T-helper 1 cell (primary cell): ENCODE results near the gene ABCA12.

Experiments used
- DNase-seq, 5 donors: peaks; one replicate each; pipeline ENCODE4 v3.0.0-alpha.2; 2012 to 2020

Gene ABCA12

DNA sequence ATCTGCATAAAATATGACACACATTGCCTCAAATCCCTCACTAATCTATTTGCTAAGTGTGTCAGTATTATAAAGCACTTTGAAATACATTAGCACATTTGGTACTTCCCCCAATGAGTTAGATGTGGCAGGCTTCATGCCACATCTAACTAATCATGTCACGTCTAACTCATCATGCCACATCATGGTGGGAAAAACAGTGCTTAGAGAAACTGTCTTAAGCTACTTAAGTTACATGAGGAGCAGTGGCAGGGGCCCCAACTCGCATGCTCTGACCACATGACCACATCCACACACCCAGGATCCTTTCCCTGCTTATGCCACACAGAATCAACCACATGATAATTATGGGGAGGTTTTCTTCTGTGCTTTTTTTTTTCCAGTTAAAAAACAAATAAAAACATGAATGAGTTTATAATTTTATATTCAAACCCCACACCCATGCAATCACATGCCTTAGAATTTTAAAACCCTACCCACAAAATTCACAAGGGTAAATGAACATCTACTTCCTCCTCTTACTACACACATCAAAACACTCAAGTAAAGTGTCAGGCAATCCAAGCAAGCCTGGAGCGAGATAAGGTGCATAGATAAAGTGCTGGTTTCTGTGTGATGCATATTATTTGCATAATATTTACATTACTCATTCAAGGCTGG lies 1.6 kb downstream of the ABCA12 start:
- DNase-seq = no peak

DNA sequence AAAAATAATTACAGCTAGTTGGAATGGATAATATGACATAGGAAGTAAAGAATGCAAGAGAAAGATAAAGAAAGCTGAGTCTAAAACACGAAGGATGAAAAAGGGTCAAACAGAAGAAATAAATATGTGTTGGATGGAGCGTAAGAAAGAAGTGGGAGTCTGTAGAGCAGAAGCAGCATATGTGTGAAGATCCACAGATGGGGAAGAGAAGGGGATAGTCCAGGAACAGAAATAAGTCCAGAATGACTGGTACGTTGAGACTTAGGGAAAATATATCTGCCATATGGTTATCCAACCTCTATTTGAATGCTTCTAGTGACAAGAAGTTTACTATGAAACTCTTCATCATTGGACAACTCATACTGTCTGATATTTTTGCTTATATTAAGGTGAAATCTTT lies 18.0 kb downstream of the ABCA12 start:
- DNase-seq = no peak

DNA sequence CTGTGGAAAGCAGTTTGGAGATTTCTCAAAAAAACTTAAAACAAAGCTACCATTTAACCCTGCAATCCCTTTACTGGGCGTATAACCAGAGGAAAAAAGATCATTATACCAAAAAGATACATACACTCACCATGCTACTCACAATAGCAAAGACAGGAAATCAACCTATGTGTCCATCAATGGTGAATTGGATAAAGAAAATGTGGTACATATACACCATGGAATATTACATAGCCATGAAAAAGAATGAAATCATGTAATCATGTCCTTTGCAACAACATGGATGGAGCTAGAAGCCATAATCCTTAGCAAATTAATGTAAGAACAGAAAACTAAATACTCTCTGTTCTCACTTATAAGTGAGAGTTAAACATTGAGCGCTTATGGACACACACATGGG lies 18.6 kb downstream of the ABCA12 start:
- DNase-seq = no peak

DNA sequence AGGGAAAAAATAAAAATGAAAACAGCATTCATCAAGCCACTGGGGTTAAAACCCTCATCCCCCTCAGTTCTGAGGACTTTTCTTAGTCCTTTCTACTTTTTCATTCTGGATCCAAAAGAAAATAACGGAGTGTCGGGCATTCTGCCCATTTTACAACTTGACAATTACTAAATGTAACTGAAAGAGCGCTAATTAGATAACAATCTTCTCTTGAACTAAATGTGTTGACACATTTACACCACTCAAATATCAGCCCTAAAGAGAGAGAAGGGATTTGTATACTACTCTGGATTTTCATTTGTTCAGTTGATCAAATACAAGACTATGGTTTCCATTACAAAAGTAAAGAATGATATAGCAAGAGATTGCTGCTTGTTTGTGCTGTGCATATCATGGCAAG lies 27.5 kb downstream of the ABCA12 start:
- no peak for DNase-seq

DNA sequence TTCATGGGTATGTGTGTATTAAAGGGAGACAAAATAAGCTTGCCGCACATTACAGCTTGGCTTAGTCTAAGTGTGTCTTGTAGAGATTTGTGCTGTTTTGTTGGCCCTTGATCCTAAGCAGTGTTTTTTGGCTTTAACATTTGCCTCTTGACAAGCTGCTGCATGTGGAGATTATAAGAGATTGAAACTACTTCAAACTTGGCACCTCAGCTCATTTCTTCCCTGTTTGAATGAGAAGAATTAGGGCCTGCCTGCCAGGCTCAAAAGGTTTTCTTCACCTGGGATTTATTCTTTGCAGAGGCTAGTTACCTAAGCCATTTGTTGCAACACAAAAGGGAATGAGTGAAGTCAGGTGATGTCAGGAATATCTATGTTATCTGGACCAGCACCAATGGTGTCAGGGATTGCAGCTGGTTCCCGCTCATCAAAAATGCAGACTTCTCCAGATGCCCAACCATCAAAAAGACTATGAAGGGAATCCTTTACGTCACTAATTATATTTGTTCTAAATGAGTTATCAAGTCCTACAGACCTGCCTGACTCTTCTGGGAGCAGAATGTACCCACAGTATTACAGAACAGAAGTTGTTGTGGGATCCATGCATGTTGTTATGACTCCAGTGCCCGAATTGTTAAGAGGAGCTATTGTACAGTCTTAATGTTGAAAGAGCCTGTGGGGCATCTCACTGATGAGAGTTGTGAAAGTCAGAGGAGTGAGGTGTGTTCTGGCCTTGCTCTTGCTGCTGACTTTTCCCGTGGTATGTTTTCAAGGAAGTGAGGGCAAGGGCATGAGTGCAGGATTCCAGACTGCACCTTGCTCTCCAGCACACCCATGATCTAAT lies 31.0 kb downstream of the ABCA12 start:
- no peak for DNase-seq

DNA sequence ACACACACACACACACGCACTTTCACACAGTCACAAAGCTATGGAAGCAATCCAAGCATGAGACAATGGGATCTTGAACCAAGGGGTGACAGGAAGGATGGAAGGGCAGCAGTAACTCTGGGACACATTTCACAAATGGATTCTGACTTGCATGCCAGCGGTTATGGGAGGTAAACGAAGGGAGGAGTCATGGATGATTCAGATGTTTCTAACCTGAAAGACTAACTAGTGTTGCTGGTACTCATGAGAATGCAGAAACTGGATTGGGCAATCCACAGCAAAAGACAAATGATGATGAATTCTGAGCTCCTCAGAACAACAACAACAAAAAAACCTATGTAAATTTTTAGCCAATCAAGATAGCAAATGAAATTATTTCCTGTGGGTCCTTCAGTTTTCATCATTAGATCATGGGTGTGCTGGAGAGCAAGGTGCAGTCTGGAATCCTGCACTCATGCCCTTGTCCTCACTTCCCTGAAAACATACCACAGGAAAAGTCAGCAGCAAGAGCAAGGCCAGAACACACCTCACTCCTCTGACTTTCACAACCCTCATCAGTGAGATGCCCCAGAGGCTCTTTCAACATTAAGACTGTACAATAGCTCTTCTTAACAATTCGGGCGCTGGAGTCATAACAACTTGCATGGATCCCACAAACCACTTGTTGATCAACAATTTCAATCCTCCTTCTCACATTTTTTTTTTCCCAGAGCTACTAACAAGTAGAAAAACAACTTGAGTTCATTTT lies 32.6 kb downstream of the ABCA12 start:
- no peak for DNase-seq

DNA sequence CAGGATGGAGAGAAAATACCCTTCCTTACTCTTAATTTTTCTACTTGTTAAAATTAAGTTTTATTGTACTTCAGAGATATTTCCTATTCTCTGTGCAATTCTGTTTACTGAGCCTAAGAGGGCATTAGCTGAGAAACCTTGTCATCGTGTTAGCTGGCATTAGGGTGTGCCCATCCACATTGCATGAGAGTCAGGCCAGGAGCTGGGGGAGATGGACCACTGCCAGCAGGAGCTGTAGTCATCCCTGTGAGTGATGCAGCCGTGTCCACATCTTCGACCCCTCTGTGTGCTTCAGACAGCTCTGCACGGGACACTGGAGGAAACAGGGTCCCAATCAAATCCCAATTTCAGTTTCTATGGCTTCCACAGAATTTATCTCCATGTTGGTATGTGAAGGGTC lies 34.2 kb downstream of the ABCA12 start:
- DNase-seq = no peak

DNA sequence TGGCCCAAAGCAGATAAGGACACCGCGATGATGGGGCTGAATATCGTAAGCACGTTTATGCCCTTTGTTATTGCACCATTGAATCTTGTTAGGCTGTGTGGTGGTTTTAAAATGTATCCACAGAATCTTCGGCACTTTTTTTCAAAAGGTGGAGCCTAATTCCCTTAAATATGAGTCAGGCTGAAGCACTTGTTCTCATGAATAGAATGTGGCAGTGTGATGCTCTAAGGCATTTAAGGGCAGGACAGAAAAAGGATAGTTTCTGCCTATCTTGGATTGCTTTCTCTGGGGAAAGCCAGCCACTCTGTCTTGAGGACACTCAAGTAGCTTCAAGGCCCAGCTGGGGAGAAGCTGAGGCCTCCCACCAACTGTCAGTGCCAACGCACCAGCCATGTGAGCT lies 39.6 kb downstream of the ABCA12 start:
- no peak for DNase-seq

DNA sequence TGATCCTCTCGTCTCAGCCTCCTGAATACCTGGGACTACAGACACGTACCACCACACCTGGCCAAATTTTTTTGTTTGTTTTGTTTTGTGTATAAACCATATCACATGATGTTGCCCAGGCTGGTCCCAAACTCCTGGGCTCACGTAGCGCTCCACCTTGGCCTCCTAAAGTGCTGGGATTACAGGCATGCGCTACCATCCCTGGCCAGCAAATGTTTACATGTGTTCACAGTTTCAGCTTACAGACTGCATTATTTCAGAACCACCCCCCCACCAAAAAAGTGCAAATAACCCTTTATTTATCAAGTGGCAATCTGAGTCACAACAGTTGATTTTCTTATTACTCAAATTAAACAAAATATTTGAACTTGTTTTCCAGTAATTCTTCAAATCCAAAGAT lies 54.3 kb downstream of the ABCA12 start:
- DNase-seq = no peak

DNA sequence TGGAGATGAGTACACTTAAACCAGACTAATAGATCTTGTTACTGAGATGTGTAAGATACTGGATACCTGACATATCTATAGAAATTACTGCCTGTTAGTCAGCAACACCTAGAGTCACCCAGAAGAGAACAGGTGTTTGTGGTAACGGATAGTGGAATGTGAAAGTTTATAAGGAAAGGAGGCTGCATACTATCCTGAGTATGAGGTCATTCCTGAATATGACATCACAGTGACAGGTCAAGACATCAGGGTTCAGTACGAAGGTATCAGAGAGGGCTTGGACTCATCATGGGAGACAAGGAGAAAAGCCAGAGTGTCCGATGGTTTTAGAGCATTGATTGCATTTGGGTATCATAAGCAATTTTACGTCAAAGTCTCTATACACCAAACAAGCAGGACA lies 55.3 kb downstream of the ABCA12 start:
- DNase-seq = no peak

DNA sequence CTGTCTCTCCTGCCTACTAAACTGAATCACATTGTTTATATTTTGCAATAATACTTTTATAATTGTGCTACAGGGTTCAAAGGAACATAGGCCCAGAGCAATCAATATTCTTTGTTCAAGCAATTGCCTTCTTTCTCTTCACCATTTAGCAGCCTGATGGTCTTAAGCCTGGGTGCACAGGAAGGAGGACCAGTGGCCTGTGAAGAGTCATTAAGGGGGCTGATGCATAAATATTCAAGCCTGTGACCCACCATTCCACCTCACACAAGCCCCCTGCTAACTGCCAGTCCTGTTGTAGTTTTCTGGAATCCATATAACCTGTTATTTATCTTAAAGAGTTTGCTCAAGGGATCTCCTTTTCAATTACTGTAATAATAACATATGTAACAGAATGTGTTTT lies 56.0 kb downstream of the ABCA12 start:
- no peak for DNase-seq

DNA sequence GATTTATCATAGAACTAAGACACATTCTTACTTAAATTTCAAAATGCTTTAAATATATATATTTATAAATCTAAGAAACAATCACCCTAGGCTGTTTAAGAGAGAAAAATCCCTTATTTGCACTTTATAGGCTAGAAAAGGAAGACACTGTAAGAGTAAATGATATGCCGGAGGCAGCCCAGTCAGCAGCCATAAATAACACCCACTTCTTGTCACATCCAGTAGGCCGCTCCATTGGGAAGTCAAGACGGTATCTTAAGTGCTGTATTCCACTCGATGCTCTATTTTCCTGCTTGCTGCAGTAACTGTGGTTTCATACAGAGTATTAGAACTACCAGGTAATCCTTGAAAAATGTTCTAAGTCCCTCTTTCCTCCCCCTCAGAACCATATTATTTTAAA lies 57.9 kb downstream of the ABCA12 start:
- DNase-seq = no peak

DNA sequence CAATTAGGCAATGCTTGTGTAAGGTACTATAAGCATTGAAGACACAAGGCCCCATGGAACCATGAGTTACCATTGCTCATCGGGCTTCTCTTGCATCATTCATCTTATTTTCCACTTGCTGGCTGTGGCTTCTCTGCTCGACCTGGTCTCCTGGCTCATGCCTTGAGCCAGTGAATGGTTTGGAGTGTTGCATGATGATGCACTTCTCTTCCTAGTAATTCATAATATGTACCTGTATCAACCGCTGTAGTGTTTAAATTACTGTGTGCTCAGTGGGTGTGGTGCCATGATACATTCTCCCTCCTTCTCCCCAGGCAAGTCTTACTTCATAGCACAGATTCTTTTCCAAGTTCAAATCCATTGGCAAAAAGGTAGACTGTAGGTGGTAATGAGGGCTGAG lies 66.8 kb downstream of the ABCA12 start:
- DNase-seq = no peak

DNA sequence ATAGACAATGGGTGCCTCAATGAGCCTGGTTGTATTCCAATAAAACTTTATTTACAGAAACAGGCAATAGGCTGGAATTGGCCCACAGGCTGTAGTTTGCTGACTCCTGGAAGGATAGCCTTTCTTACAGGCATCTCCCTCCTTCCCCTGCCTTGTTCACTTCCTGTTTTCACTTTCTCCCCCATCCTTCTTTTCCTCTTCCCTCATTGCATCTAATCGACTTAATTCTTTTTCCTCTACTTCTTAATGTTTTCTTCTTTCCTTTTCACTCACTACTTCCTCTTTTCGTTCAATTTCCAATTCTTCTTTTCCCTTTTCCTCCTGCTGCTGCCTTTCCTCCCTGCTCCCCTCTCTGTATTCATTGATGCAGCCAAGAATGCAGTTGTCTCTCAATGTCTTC lies 70.0 kb downstream of the ABCA12 start:
- no peak for DNase-seq

DNA sequence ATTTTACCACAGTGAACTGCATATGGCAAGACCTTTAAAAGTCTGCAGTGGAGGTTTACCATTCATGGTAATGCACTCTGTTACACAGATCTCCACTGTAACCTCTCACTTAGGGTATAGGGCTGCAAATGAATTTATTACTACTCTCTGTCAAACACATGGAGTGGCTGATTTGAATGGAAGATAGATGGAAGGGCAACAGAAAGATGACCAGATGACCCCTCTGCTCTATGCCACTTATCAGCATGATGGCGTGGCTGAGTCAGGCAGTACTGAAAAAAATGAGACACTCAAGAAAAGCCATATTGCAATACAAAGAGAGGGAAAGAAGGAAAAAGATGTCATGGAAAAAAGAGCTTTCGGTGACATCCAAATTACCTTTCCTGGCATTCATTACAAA lies 72.3 kb downstream of the ABCA12 start:
- DNase-seq = no peak

DNA sequence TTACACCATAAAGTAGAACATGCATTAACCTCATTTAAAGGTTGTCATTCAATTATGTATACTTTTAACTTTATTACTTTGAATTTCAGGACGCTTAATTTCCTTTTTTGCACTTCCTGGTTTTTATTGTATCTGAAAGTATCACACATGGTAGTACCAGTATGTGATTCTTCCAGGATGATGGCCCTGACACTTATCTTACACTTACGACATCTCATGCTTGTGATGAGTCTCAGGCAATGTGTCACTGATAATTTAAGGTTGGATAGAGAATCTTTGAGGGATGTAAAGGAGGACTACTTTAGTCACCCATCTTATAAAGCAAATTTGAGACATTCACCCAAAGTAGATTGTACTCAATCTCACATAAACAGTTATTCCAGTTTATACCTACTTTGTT lies 74.9 kb downstream of the ABCA12 start:
- no peak for DNase-seq

DNA sequence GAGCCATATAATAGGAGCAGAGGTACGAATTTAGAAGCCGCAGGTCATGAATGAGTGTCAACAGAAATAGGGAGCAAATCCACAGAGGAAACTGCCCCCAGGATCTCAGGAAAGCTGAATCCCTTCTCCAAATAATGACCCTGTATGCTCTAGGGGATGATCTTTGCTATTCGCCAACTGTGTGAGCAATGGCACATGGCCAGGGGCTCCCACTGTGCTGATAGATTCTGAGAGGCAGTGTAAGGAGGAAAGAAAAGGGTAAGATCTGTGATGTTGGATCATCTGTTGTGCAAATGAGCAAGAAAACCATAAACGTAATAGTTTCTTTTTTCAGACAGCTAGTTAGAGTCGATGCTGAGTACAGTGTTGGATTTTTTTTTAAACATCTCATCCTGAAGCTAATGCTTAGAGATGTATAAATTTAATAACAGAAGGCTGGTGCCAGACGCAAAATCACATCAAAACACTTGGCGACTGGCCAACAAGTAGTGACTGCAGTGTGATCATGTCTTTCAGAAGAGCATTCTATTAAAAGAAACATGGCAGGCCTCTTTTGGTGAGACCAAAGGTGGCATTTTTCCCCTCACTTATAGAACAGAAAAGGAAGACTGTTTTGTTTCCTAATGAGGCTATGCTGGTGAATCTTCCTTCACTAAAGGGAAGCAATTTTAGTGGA lies 77.4 kb downstream of the ABCA12 start:
- DNase-seq = no peak

DNA sequence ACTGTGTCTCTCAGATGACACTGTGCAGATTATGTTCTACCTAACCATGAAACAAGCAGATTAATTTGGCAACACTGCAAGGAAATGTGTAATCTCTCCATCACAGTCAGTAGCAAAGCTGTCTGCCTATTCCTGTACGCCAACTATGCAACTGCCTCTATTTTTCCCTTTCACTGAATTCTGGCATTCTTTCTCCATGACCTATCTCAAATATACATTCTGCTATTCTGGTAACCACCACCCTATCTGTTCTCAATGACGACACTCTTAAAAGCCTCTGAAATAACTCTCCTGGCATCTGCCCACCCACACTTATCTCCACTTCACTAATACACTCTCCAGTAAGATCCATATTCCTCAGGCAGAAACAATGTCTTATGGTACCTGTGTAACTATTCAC lies 78.7 kb downstream of the ABCA12 start:
- DNase-seq = no peak

DNA sequence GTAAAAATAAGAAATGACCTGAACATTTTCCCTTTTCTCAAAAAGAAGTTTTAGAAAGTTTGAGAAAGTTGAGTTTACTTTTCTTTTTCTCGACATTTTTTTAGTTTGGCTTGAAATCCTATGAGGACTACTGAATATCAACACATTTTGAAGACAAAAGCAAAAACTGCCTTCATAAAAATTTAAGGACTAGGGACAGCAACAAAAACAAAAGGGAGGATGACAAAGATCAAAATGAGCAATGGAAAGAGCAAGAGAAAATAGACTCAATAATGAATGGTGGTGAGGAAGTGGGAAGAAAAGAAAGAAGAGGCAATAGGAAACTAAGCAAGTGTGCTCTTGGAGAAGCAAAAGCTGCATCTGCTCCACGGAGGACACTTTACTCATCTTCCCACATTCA lies 82.5 kb downstream of the ABCA12 start:
- DNase-seq = no peak

DNA sequence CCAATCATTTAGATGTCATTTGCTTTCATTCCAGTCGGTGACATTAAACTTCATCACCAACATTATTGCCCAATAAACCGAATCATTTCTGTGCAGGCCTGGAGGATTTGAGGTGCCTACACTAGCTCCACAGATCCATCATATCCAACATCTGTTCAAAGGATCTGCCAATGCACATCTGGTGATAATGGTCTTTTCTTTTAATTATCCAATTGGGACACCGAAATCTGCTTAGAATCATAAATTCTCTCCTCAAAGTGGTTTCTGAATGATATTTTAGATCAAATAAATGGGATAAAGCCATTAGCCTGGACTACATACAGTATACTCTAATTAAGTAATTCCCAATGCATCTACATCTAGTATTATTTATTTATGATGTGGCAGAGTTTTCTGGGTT lies 85.6 kb downstream of the ABCA12 start:
- no peak for DNase-seq

DNA sequence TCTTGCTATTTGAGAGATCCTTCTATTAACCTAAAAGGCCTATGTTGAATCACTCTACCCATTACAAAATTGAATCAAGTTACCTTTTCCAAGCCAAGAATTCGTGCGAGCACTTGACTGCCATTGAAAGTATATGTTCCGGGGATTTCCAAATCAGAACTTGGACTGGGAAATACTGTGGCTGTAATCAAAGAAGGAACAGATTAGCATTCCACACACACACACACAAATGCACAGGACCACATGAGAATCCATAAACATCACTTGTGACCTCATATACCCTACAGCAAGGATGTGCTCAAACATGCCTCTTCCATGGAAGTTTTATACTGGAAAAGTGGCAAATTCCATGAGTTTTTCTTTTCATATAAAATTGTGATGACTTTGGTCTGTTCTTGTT lies 86.0 kb downstream of the ABCA12 start:
- no peak for DNase-seq

DNA sequence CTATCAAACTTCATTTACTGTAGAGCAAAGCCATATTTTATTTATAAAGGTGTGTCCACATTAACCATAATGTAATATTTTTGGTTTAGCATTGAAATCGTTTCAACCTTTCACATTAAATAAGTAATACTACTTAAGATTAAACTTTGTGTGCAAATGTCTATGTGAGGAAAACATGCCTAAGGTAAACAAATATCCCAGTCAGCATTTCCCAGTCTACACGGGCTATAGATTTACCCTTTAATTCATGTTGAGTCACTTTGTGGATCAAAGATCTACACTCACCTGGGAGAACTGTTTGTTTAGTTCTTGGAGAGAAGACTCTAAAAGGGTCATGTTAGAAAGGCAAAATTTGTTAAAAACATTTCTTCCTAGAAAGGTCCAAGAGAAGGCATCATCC lies 89.1 kb downstream of the ABCA12 start:
- no peak for DNase-seq

DNA sequence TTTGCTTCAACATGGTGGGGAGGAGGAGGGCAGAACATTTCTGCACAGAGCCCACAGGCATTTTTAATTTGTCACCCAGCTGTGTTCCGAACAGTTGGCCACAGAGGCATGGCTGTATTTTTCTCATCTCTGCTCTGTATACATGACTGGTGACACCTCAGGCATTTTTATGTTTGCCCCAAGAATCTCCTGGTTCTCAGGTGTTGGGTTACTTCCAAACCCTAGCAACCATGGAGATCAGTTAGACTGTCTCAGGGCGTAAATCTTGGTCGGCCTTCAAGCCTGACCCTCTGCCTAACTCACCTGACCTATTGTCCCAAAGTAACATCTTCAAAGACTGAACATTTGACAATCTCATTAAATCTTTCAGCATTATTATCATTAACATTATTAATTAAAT lies 100.0 kb downstream of the ABCA12 start:
- no peak for DNase-seq
